Karpas-422 (cell line): ENCODE measurements around the gene RAC3. TPM values are rescaled to one million over a fixed set of nuclear protein-coding genes. Genes with fewer than 3 reads are reported as not detected.

ENCODE experiments used
- DNase-seq: peaks from one replicate; pipeline ENCODE4 v3.0.0-alpha.2; 2015
- H2AFZ ChIP-seq: fragments of 200-600 bp; sonication (generic); 2 replicates; pipeline ENCODE4 v1.6.1; 2014; ENCODE audit warnings: antibody characterized with exemption, low read length, mixed read lengths
- H3K27ac ChIP-seq: fragments of 200-600 bp; sonication (generic); 2 replicates; pipeline ENCODE4 v1.5.1; 2014; ENCODE audit warnings: mild to moderate bottlenecking, low read length, moderate library complexity
- H3K27me3 ChIP-seq: fragments of 200-600 bp; sonication (generic); 2 replicates; pipeline ENCODE4 v1.6.1; 2014; ENCODE audit warnings: low read length, mixed read lengths
- H3K36me3 ChIP-seq: fragments of 200-600 bp; sonication (generic); 2 replicates; pipeline ENCODE4 v1.6.1; 2014; ENCODE audit warnings: low read length, mixed read lengths; ENCODE audit not compliant: insufficient read depth
- H3K4me1 ChIP-seq: fragments of 200-600 bp; sonication (generic); 2 replicates; pipeline ENCODE4 v1.6.1; 2014; ENCODE audit warnings: mild to moderate bottlenecking, low read length, mixed read lengths
- H3K4me2 ChIP-seq: fragments of 200-600 bp; sonication (generic); 2 replicates; pipeline ENCODE4 v1.6.1; 2014; ENCODE audit warnings: low read length, low read depth, mild to moderate bottlenecking; ENCODE audit not compliant: poor library complexity, severe bottlenecking
- H3K4me3 ChIP-seq: fragments of 200-600 bp; sonication (generic); 2 replicates; pipeline ENCODE4 v1.5.1; 2014; ENCODE audit warnings: mild to moderate bottlenecking, antibody characterized with exemption, low read length, mixed read lengths
- H3K79me2 ChIP-seq: fragments of 200-600 bp; sonication (generic); 2 replicates; pipeline ENCODE4 v1.6.1; 2014; ENCODE audit warnings: mild to moderate bottlenecking, low read length, mixed read lengths
- H3K9ac ChIP-seq: fragments of 200-600 bp; sonication (generic); 2 replicates; pipeline ENCODE4 v1.6.0; 2014; ENCODE audit warnings: low read length
- H3K9me2 ChIP-seq: fragments of 200-600 bp; sonication (generic), shearing (Covaris generic); replicated peaks from 2 replicates; pipeline ENCODE4 v1.6.0; 2014; ENCODE audit warnings: mild to moderate bottlenecking, low read length, moderate library complexity; ENCODE audit not compliant: insufficient read depth
- H3K9me3 ChIP-seq: fragments of 300-700, 200-600 bp; sonication (generic); 2 replicates; pipeline ENCODE4 v1.6.1; 2014; ENCODE audit warnings: low read length, mixed read lengths
- H4K20me1 ChIP-seq: fragments of 200-600 bp; sonication (generic); 2 replicates; pipeline ENCODE4 v1.6.1; 2014; ENCODE audit warnings: mild to moderate bottlenecking, antibody characterized with exemption, low read length, low read depth; ENCODE audit not compliant: insufficient read depth
- total RNA-seq: library from RNA; depleted of rRNA; stranded (reverse); fragments of >200 nt; shearing (Covaris generic); gene quantifications from 2 replicates; pipeline ENCODE4 v1.2.3, GENCODE V29; 2014; ENCODE audit warnings: low replicate concordance

The RAC3 gene
- total RNA-seq, 1 experiment from 2014 or later: 9.7 TPM

DNA sequence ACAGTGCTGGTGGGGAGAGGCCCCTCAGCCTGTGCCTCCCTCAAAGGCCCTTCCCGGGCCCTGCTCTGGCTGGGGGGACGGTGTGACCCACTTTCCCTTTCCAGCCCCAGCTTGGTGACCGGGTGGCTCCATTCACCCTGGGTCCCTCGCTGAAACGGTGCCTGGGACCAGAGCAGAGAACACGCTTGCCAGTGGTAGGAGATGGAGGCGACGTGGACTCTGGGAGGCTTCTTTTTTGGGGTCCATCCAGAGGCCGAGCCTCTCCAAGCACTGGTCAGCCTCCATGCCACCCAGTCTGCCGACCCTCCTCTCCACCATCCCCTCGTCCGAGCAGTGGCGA is 16.5 kb upstream of the RAC3 start:
- H3K27ac ChIP-seq: no peak overlapping the region
- no peak overlapping the region for H3K9ac ChIP-seq

DNA sequence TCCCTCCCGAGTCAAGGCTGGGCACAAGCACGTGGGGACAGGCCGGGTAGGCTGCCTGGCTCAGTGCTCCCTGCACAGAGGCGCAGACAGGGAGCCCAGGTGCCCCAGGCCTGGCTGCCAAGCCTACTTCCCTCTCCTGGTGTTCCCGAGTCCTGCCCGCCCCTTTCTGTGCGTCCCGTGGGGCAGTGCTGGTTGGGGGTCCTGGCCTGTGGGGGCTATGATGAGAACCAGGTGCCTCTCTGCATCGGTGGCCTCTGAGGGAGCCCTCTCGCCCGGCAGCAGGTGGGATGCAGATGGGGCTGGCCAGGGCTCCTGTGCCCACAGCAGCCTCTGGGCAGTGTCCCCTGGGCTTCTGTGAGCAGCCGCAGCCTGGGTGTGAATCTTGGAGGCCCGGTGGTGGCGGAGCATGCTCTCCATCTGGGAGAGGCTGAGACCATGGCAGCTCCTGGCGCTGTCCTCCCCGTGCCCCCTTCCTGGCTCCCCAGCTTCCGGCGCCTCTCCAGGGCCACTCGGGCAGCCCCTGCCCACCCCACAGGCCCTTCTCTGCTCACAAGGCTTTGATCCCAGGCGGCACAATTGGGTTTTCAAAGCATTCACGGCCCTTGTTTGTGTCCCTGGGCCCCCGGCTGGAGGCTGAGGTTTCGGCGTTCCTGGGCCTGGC is 16.0 kb upstream of the RAC3 start:
- Histone ChIP-seq H3K4me2 (no peak overlapping the region), H3K4me3 (no peak overlapping the region), H3K27ac (no peak overlapping the region), H3K4me1 (peaks cover 5% of the 10 kb centered on the region), H3K27me3 (no peaks in the 10 kb centered on the region), H4K20me1 (peaks cover 3% of the 10 kb centered on the region; the same call in 1 of the 2 replicates), H3K36me3 (no peaks in the 10 kb centered on the region), H3K9me2 (no peaks in the 10 kb centered on the region), H3K9ac (no peak overlapping the region), H3K79me2 (no peaks in the 10 kb centered on the region), H3K9me3 (no peaks in the 10 kb centered on the region), H2AFZ (no peak overlapping the region)
- no peak for DNase-seq

More for the DNA sequence above, 16.5 kb upstream of the RAC3 start:
- Histone ChIP-seq H3K27me3 (no peaks in the 10 kb centered on the region), H3K79me2 (no peaks in the 10 kb centered on the region), H3K4me2 (no peak overlapping the region), H3K4me3 (no peak overlapping the region), H3K4me1 (no peaks in the 10 kb centered on the region), H2AFZ (no peak overlapping the region), H4K20me1 (peaks cover 3% of the 10 kb centered on the region; the same call in 1 of the 2 replicates), H3K9me3 (no peaks in the 10 kb centered on the region), H3K9me2 (no peaks in the 10 kb centered on the region), H3K36me3 (no peaks in the 10 kb centered on the region)
- DNase-seq: no peak

DNA sequence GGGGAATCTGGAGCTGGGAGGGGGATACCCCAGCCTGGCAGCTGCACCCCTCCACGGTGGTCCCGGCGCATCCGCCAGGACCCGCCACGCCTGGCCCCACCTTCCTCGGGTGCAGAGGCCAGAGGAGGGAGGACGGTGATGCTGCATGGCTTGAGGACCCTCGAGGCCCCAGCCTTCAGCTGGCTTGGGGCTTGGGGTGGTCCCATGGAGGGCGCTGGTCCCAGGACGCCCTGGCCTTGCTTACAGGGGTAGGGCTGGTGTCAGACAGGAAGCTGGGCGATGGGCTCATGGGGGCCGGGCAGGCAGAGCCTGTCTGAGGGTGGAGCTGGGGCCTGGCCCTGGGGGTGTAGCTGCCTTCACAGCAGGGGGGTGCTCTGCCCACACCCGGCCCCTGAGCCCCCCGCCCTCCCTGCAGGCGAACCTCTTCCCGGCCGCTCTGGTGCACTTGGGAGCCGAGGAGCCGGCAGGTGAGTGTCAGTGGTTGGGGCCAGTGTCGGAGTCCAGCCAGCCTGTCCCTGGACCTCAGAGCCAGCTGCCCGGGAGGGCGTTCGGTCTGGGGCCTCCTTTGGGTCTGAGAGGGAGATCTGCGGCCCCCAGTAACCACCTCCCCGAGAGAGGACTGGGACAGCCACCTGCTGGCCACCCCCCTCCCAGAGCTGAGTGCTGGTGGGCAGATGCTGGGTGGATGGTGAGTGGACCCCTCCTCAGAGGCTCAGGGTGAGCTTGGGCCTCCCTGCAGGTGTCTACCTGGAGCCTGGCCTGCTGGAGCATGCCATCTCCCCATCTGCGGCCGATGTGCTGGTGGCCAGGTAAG is 15.2 kb upstream of the RAC3 start:
- DNase-seq: no peak
- no peak overlapping the region for H3K4me3 ChIP-seq
- H3K27me3 ChIP-seq: no peaks in the 10 kb centered on the region
- no peak overlapping the region for H3K9ac ChIP-seq
- H4K20me1 ChIP-seq: peaks cover 3% of the 10 kb centered on the region; the same call in 1 of the 2 replicates
- H3K79me2 ChIP-seq: peaks cover 1% of the 10 kb centered on the region
- H3K4me1 ChIP-seq: peaks cover 12% of the 10 kb centered on the region
- H3K36me3 ChIP-seq: no peaks in the 10 kb centered on the region
- H3K9me3 ChIP-seq: no peaks in the 10 kb centered on the region
- no peak overlapping the region for H3K27ac ChIP-seq
- H3K4me2 ChIP-seq: no peak overlapping the region
- no peak overlapping the region for H2AFZ ChIP-seq
- H3K9me2 ChIP-seq: no peaks in the 10 kb centered on the region

DNA sequence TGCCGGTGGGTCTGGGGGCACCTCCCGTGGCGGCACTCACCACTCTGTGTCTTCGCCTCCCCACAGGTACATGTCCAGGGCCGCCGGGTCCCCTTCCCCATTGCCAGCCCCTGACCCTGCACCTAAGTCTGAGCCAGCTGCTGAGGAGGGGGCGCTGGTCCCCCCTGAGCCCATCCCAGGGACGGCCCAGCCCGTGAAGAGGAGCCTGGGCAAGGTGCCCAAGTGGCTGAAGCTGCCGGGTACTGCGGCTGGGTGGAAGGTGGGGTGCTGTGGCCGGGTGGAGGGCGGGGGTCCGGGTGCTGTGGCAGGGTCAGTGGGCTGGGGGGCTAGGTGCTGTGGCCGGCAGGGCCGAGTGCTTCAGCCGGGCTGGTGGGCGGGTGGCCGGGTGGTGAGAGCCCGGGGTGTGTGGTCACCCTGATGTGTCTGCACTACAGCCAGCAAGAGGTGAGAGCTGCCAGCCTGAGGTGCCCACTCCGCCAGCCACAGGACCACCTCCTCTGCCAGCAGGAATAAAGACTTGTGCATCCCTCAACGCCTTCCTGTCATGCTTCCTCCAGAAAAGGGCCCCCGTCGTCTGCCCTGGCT is 14.5 kb upstream of the RAC3 start:
- Histone ChIP-seq H3K27ac (no peak overlapping the region), H3K9me3 (no peaks in the 10 kb centered on the region), H3K9me2 (no peaks in the 10 kb centered on the region), H2AFZ (no peak overlapping the region), H3K4me1 (peaks cover 19% of the 10 kb centered on the region), H3K4me2 (no peak overlapping the region), H3K36me3 (no peaks in the 10 kb centered on the region), H3K4me3 (no peak overlapping the region), H3K79me2 (peaks cover 8% of the 10 kb centered on the region), H3K9ac (no peak overlapping the region), H4K20me1 (peaks cover 3% of the 10 kb centered on the region; the same call in 1 of the 2 replicates), H3K27me3 (no peaks in the 10 kb centered on the region)
- no peak for DNase-seq

DNA sequence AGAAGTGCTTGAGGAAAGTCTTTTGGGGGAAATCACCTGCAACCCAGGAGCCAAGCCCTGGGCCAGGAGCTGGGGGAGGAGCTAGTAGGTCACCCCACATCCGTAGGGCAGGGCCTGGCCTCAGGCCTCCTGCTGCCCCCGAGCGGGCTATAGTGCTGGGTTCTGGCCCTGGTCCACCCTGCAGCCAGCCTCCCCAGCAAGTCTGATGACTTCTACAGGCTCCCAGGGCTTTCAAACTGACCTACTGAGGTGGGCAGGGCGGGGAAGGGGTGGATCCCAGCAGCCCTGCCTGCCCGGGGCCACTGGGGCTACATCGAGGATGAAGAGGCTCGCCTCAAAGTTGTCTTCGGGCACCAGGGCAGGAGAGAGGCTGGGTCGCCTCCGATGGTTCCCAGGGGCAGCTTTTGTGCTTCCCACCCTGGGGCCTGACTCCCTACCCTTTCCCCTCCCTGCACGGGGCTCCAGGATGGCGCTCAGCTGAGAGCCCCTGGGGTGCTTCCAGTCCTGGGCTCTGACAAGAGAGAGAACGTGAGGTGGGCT is 13.8 kb upstream of the RAC3 start:
- H3K4me1 ChIP-seq: peaks cover 19% of the 10 kb centered on the region
- H3K4me3 ChIP-seq: no peak overlapping the region
- H2AFZ ChIP-seq: no peak overlapping the region
- no peaks in the 10 kb centered on the region for H3K9me2 ChIP-seq
- H3K79me2 ChIP-seq: peaks cover 15% of the 10 kb centered on the region
- H3K4me2 ChIP-seq: no peak overlapping the region
- no peak overlapping the region for H3K27ac ChIP-seq
- H3K36me3 ChIP-seq: no peaks in the 10 kb centered on the region
- no peaks in the 10 kb centered on the region for H3K9me3 ChIP-seq
- peaks cover 3% of the 10 kb centered on the region; the same call in 1 of the 2 replicates for H4K20me1 ChIP-seq
- no peaks in the 10 kb centered on the region for H3K27me3 ChIP-seq
- no peak overlapping the region for H3K9ac ChIP-seq
- DNase-seq: no peak

DNA sequence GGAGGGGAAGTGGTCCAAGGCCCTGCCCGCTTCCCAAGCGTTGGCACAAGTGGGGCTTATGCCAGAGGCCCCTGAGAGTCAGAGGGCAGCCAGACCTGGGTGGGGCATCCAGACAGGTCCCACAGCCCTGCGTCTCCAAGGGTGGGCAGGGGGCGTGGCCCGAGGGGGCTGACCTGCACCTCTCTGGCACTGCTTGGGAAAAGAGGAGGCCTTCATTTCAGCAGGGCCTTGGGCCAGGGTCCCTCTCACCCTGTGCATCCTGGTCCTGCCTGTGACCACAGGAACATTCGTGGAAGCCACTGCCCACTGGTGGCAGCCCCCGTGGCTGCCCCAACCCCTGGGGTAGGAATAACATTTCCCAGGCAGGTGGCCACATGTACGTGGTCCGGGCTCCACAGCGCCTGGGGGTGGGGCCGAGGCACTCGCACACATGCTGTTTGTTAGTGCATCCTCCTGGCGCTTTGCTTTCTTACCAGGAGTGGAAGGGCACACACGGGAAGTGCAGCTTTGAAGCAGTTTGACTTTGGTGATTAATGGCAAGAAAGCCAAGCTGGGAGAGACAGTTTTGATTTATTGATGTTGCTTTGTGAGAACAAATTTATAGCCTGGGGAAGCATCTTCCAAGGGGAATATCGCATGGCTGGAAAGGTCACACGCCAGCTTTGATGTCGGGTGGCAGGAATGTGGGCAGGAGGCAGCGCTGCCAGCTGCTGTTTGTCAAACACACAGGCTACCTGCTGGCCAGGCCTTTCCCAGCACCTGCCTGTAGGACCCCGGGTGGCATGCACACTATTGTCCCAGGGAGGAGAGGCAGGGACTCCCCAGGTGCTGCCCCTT is 13.1 kb upstream of the RAC3 start:
- no peaks in the 10 kb centered on the region for H3K9me2 ChIP-seq
- H3K9me3 ChIP-seq: no peaks in the 10 kb centered on the region
- H3K36me3 ChIP-seq: no peaks in the 10 kb centered on the region
- no peak overlapping the region for H3K4me3 ChIP-seq
- H2AFZ ChIP-seq: no peak overlapping the region
- no peak overlapping the region for H3K27ac ChIP-seq
- no peak overlapping the region for H3K9ac ChIP-seq
- H3K4me1 ChIP-seq: peaks cover 19% of the 10 kb centered on the region
- H3K79me2 ChIP-seq: peaks cover 15% of the 10 kb centered on the region
- no peak overlapping the region for H3K4me2 ChIP-seq
- no peak for DNase-seq
- H3K27me3 ChIP-seq: no peaks in the 10 kb centered on the region
- peaks cover 3% of the 10 kb centered on the region; the same call in 1 of the 2 replicates for H4K20me1 ChIP-seq

DNA sequence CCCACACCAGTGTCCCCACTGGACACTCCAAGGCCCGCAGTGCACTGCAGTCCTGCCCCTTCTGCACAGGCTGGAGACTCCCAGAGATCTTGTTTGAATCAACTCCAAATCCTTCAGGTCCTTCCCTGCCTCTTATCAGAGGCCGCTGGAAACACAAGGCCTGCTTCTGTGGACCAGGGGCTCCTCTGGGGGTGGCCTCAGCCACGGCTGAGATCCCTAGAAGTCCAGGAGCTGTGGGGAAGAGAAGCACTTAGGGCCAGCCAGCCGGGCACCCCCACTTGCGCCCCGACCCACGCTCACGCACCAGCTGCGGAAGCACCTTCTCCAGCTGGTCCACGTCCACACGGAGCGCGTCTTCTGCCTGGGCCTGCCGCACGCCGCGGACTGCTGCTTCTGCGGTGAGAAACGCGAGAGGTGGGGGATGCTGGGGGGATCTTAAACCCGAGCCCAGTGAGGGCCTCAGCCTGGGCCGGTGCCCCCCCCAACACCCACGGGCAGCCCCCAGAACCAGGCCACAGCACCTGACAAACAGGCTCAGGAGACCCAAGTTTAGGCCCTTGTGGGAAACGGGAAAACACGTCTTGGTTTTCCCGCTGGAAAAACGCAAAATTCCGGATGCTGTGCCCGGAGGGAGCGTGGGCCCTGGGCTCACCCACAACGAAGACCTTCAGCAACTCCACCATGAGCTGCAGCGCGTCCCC is 12.3 kb upstream of the RAC3 start:
- H3K9me3 ChIP-seq: no peaks in the 10 kb centered on the region
- H2AFZ ChIP-seq: no peak overlapping the region
- no peak overlapping the region for H3K4me2 ChIP-seq
- H3K9me2 ChIP-seq: no peaks in the 10 kb centered on the region
- peaks cover 22% of the 10 kb centered on the region for H3K79me2 ChIP-seq
- H3K36me3 ChIP-seq: no peaks in the 10 kb centered on the region
- H3K4me1 ChIP-seq: peaks cover 25% of the 10 kb centered on the region
- H3K27me3 ChIP-seq: no peaks in the 10 kb centered on the region
- no peak overlapping the region for H3K9ac ChIP-seq
- H3K4me3 ChIP-seq: no peak overlapping the region
- peaks cover 3% of the 10 kb centered on the region; the same call in 1 of the 2 replicates for H4K20me1 ChIP-seq
- no peak overlapping the region for H3K27ac ChIP-seq
- DNase-seq: no peak
